CD1c-positive myeloid dendritic cell (primary cell): ENCODE results near the gene RALGPS2.

ENCODE experiments used
- DNase-seq: peaks from one replicate; pipeline ENCODE4 v3.0.0-alpha.2; 2016; ENCODE audit errors: extremely low spot score

Gene RALGPS2

DNA sequence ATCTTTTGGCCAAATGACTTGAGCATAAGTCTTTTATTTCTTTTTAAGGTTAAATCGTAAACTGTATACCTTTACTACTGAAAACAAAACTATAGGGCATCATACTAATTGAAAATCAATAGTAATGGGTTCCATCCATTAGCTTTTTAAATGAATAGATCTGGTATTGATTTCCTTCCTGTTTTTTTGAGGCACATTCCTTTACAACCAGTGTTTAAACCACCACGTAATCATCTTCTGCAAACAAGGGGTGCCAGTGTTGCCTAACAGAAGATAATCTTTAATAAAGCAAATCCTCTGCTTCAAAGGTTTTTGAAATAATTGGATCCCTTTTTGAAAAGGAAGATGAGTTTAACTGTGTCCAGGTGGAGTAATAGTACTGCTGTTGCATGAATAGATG lies 194.5 kb downstream of the RALGPS2 start:
- DNase-seq = no peak

DNA sequence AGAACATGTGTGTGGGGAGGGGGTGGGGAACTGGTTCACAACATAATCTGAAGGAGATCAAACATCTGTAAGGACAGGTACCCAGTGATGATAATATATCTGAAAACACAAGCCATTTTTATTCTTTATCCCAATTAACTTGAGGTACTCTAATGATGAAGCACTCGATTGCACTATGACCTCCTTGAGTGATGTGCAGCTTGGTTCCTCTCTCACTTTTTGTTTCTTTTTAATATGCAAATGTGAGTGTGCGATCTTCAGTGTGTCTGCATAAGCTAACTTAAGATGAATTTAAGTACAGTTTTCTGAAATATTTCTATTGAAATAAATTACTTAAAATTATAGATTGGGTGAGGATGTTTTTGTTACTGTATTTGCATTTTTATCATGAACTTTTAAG lies 196.5 kb downstream of the RALGPS2 start:
- no peak for DNase-seq

DNA sequence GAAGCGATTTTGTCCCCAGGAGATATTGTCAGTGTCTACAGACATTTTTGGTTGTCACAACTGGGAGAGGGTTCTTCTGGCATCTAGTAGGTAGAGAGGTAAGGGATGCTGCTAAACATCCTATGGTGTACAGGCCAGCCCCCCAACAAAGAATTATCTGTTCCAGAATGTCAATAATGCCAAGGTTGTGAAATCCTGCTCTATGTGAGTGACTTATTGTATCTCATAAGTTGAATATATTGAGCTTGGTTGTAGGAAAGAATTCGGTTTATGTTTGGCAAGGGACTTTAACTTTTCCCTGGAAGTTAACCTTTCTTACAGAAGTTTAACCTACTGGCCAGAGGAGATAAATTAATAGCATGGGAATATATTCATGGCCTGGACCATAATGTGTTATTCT lies 198.5 kb downstream of the RALGPS2 start:
- no peak for DNase-seq

DNA sequence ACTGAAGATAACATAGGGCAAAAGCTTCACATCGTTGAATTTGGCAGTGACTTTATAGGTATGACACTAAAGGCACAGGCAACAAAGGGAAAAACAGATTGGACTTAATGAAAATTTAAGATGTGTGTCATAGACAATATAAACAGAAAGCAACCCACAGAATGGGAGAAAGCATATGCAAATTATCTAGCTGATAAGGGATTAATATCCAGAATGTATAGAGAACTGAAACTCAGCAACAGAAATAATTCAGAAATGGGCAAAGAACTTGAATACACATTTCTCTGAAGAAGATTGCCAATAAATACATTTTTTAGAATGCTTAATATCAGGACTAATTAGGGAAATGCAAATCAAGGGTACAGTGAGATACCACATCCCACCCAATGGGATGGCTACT lies 201.0 kb downstream of the RALGPS2 start:
- no peak for DNase-seq

DNA sequence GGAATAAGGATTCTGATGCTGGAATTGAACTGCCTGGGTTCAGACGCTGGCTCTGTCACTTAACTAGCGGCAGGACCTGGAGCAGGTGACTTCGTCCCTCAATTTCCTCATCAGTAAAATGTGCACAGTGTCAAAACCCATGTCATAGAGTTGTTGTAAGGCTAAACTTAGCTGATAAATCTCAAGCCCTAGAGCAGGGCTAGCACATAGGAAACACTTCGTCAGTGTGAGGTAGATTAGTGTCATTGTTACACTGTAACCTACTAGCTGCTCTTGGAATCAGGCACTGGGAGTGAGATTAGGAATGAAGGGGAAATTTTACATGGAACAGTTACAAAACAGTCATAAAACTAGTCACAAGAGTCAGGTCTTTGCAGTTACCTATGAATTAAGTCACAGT lies 202.0 kb downstream of the RALGPS2 start:
- no peak for DNase-seq

DNA sequence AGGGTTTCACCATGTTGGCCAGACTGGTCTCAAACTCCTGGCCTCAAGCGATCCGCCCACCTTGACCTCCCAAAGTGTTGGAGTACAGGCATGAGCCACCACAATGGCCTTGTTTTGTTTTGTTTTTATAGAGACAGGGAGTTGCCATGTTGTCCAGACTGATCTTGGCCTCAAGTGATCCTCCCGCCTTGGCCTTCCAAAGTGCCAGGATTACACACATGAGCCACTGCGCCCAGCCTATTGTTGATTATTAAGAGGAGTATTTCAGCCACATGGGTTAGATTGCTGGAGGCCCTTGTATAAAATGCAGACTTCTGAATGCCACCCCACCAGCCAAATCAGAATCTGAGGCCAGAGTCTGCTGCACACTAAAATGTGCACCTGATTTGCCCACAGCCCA lies 203.0 kb downstream of the RALGPS2 start:
- no peak for DNase-seq

DNA sequence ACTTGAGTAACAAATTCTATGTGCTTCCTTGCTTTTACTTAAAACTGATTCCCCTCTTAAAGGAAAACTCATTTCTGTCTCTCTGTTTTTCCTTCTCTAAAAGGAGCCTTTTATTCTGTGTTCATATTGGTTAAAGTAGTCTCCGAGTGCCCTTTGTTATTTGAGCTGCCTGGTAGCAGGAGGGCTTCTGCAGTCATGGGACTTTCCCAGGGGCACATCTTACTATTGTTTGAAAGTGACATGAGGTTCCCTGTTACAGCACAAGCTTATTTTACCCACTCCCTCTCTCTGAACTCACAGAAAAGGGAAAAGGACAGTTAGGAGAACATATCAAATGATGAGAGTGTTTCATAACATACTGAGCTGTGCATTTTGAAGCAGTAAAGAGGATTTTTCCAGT lies 203.9 kb downstream of the RALGPS2 start:
- no peak for DNase-seq

DNA sequence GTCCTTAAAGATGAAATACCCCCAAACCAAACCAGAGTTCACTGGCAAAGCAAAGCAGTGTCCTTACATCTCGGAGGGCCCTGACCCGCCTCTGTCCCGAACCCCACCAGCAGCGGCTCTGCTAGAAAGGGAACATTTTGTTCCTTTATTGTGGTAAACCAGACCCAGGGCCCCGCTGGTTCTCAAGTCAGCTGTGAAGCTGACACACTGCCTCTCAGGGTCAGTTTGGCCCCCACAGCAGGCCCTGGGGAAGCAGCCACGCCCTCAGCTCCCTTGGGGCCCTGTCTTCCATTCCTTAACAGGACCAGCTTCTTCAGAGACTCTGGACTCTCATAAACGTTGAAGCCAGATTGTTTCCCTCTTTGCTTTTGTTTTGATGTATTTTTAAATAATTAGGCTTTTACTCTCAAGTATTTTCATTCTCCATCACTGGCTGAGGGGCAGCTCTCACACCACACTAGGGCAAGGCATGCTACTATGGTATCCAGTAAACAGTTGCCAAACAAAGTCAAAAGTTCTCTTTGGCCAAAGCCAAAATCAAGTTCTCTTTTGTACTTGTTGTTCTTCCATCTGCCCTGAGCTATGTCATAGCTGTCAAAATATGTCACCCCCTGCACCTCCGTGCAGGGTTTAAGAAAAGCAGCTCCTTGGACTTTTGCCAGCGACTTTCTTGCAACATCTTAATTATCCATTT lies 207.0 kb downstream of the RALGPS2 start:
- no peak for DNase-seq

DNA sequence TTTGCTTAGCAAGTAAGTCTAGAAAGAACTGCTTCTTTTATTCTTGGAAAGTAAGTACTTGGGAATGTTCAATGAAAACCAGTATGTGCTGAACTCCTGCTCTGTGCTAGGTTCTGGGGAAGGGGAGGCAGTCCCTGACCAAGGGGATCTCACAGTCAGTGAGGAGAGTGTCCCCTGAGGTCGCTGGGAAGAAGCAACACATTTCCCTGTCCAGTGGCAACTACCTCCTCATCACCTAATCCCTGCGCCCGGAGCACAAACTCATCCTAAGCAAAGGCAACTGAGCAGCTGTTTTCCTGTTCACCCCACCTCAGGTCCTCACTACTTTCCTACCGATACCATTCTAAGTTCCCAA lies 207.5 kb downstream of the RALGPS2 start:
- DNase-seq = no peak

DNA sequence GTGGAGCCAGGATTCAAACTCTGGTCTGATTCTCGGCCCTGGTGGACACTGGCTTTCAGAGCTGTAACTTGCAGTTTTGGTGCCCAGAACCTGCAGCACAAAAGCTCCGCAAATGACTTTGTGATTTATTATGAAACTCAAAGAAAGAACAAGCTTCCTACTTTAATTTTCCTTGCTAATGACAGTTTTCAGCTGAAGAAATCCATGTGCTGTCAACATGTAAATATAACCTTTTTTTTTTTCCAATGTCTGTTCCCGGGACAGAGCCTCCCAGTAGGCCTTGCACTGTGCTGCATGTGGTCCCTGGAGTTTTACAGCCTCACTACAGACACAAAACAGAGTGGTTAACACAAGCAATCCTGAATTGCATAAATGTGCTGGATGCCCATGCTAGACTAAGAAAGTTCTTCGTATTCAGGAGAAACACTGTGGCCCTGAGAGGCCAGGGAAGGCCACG lies 208.1 kb downstream of the RALGPS2 start:
- DNase-seq = no peak

DNA sequence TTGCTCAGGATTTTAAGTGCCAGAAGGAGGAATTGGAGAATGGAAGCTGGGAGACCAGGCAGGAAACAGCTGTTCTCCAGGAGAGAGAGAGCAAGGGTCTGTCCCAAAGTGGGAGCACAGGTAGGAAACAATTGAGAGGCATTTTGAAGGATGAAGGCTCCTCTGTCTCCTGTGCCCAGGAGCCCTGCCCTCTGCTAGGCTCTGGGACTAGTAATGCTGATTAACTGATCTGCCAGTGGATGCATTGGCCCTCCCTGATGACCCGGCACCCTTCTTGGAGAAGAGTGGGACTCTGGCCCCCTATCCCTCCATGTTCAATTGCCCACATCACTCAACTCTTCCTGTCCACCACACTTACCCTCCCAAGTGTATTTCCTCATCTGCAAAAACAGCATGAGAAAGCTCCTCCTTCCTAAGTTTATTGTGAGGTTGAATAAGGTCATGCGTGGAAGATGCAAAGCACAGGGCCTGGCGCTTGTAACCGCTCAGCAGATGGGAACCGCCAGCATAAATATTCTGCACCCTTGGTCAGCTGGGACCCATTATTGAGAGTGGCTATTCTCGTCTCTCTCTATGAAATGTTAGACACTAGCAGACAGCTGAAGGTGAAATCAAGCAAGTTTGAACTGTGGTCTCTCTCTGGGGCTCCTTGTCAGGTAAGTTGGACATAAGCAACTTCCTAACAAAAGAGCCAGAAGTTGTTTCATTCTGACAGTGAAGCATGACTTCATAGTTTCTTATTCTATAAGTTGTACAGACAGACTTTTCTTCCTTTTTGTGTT lies 208.9 kb downstream of the RALGPS2 start:
- DNase-seq = no peak

DNA sequence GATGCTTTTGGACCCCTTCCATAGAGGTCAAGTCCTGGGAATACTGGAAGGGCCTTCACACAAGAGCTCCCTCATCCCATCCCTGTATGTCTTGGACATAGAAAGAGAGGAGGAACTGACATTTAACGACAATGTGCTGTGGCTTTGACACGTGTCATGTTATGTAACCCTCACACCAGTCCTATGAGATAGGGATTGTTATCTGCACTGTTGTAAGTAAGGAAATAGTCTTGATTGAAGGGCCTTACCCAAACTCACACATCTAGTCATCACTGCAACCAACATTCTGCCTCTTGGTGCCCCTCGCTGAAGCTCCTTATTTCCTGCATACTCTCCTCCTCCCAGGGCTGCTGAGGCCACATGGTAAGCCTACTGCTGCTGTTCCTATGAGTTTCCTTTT lies 209.5 kb downstream of the RALGPS2 start:
- DNase-seq = peak; percentile 14

DNA sequence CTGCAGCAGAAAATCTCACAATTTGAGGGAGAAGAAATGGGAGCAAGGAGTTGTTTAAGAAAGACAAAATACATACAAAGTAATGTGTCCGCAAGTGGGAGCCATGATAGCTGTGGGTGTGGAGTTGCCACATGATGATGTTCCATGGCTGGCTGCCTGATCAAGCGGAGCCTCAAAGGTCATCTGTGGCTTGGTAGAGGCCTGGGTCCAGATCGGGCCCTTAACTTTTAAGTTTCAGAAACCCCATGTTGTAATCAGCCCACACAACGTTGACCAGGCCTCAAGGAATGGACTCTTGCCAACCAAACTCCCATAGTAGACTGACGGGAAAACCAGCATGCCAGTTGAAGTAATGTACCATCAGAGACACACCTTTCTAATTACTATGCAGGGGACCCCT lies 210.6 kb downstream of the RALGPS2 start:
- DNase-seq = no peak

DNA sequence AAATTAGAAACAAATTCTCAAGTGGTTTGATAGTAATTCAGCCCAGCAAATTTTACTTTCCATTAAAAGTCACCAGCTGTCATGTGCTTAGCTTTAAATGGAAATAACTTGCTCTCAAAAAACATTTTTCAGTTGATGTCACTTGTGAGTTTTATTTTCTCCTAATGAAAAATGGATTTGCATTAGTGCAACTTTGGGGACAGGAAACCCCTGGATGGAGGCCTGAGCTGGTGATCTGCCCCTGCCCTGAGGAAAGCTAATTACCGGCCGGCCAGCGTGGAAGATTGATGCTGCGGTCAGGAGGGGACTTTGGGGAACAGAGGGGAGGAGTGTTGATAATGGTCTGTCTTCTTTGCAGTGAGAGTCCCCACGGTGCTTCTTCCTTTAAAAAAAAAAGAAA lies 212.7 kb downstream of the RALGPS2 start:
- no peak for DNase-seq

DNA sequence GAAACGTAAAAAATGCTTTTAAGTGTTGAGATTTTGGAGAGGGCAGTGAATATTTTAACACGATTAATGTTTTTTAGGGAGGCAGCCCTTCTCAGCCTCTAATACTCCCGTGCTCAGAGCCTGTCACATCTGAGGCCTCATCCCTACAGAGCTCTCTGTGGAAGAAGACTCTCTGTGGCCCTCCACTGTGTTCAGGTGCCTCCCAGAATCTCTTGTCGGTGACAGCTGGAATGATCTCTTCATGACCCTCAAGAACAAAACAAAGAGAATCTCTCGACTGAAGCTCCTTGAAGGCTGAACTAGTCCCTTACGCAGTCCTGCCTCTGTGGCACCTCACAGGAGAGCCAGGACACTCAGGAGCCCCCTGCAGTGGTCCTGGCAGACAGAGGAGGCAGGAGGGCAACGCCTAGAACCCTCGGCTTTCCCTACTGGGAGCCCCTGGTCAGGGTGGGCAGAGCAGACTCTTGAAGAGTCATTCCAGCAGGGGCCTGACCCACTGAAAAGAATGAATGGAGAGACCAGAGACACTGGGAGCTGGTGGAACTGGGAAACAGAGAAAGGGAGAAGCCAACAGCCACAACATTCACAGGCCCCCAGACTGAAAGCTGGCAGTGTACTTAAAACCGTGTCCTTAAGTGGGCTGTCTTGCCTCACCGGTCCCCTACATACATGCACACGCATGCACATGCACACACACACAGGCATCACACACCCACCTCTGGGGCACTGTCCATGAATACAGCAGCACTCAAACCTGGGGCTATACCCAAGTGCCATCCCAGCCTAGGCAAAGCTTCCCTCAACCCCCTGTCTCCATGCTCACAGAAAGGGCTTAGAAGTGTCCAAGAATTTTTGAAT lies 213.3 kb downstream of the RALGPS2 start:
- no peak for DNase-seq

DNA sequence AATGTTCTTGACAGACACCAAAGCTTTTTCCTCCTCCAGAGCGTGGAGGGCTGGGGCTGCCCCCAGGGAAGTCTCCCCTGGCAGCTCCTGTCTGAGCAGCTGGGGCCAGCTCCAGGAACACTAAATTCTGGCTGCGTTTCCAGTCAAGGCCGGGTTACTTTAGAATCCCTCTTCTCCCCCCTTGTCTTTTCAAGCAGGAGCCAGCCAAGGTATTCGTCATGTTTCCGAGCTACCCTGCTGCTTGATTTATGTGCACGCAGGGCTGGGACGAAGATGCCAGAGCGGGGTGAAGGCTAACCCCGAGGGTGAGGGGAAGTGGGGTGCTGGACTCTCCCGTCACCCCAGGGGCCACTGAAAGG lies 213.9 kb downstream of the RALGPS2 start:
- DNase-seq = no peak

DNA sequence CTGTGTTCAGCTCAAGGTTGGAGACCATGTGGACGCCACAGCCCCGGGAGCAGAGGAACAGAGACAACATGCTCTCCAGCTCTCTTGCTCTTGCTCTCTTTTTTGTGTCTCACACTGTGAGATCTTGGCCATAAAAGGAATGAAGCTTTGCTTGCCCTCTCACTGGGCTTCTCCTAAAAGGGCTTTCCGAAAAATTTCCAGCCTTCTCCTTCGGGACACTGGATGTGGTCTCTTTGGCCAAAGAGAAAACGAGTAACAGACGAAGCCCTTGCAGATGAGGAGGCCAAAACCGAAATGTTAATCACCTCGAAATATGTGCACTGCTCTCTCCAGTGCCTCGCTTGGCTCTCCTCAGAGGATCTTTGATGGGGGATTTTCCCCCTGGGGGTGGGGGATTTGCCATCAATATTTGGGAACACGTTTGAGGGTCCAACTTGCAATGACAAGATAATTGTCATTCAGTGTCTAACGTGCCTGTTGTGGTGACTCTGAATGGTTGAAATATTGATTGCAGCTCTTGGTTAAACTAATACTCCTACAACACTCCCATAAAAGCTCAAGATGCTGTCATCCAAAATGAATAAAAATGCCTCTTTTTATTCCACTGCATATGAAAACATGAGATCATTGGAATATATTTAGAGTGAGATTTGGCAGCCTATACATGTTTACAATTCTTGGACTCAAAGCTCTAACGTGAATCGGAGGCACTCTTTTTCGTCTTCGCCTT lies 214.5 kb downstream of the RALGPS2 start:
- no peak for DNase-seq

DNA sequence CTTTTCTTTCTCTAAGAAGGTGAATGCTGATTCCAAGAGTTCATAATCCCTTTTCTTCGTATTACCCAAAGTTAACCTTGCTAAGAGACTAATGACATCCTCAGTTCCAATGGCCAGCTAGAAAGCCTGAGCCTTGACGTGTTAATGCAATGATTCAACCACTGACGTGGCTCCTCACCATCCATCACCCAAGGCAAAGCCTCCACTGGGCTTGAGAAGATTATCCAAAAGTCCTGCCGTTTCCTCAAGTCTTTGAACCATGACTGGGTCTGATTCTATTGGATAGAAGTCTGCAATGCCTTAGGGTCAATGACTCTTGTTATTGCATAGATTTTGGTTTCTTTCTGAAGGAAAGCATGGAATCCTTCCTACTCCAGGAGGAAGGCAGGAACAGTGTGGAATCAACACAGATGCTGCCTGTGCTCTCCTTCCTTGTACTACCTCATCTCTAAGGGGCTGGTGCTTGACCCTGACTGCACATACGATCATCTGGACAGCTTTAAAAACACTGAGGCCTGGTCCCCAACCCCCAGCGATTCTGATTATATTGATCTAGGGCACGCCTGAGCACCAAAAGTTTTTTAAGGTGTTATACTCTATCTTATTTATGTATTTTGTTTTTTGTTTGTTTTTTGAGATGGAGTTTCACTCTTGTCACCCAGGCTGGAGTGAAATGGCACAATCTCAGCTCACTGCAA lies 215.2 kb downstream of the RALGPS2 start:
- DNase-seq = no peak

DNA sequence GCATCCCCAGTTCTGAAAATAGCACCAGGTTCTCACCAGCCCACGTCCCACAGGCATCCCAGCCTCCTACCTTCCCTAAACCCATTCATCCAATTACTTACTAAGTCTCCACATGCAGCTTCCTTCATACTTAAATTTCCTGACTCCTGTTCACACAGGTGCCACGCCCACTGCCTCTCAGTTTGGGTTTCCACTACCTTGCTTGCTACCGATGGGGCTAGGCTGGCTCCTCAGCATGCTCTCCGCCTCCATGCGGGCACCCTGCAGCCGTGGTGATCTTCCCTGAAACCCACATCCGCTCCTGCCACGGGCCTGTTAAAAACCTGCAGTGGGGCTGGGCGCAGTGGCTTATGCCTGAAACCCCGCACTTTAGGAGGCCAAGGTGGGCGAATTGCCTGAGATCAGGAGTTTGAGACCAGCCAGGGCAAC lies 216.2 kb downstream of the RALGPS2 start:
- DNase-seq = no peak

DNA sequence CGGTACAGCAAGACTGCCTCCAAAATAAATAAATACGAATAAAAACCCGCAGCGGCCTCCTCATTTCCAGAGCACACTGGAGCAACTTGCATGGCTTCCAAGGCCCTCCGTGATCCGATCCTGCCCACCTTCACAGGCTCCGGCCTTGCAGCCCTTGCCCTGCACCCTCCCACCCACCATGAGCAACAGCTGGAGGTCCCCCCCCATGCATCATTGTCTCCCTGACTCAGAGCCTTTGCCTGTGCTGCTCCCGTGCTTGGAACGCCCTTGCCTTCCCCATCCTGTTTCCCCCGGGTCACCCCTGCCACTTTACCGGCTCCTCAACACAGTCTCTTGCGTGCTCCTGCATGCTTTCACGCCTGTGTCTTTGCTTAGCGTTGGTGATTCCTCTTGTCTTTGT lies 216.8 kb downstream of the RALGPS2 start:
- no peak for DNase-seq
